OCI-LY1 (cell line): ENCODE measurements around the gene PROZ.

Experiments
- EZH2 ChIP-seq: fragments of 200-600 bp; sonication (generic), shearing (Covaris generic); IDR thresholded peaks from 2 replicates; pipeline ENCODE4 v1.8.0; 2017; ENCODE audit warnings: borderline replicate concordance, mixed run types, mild to moderate bottlenecking, antibody characterized with exemption, low read length, moderate library complexity, mixed read lengths
- TF ChIP-seq, protein P1 (sequence below): fragments of 200-600 bp; sonication (generic), shearing (Covaris generic); IDR thresholded peaks from 2 replicates; pipeline ENCODE4 v1.5.1; 2017; ENCODE audit warnings: mild to moderate bottlenecking, antibody characterized with exemption, low read length, moderate library complexity, mixed read lengths

DNA sequence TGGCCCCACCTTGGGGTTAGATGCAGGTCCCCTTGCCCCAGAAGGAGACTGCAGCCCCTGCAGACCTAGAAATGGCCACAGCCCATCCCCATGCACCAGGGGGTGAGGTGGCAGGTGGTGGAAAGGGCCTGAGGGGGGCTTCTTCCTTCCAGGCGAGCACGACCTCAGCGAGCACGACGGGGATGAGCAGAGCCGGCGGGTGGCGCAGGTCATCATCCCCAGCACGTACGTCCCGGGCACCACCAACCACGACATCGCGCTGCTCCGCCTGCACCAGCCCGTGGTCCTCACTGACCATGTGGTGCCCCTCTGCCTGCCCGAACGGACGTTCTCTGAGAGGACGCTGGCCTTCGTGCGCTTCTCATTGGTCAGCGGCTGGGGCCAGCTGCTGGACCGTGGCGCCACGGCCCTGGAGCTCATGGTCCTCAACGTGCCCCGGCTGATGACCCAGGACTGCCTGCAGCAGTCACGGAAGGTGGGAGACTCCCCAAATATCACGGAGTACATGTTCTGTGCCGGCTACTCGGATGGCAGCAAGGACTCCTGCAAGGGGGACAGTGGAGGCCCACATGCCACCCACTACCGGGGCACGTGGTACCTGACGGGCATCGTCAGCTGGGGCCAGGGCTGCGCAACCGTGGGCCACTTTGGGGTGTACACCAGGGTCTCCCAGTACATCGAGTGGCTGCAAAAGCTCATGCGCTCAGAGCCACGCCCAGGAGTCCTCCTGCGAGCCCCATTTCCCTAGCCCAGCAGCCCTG lies 40.0 kb upstream of the PROZ start:
- TF ChIP-seq, protein P1, sequence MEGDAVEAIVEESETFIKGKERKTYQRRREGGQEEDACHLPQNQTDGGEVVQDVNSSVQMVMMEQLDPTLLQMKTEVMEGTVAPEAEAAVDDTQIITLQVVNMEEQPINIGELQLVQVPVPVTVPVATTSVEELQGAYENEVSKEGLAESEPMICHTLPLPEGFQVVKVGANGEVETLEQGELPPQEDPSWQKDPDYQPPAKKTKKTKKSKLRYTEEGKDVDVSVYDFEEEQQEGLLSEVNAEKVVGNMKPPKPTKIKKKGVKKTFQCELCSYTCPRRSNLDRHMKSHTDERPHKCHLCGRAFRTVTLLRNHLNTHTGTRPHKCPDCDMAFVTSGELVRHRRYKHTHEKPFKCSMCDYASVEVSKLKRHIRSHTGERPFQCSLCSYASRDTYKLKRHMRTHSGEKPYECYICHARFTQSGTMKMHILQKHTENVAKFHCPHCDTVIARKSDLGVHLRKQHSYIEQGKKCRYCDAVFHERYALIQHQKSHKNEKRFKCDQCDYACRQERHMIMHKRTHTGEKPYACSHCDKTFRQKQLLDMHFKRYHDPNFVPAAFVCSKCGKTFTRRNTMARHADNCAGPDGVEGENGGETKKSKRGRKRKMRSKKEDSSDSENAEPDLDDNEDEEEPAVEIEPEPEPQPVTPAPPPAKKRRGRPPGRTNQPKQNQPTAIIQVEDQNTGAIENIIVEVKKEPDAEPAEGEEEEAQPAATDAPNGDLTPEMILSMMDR: no peak
- TF ChIP-seq EZH2: no peak
